Endothelial cell of umbilical vein (primary cell): ENCODE measurements around the gene STK40. TPM values are rescaled to one million over a fixed set of nuclear protein-coding genes. Genes with fewer than 3 reads are reported as not detected.

Experiments used
- BruUV-seq: library from RNA; stranded (reverse); fragments of 400-500 nt; replicated peaks from 2 replicates; lab custom pipeline; 2021; lab: Mats Ljungman, UMichigan
- CTCF ChIA-PET: fragments of 300-600, 350-600 bp; sonication (Branson Sonifier 250); formaldehyde crosslinking; loops from one replicate; lab custom pipeline; 2021; ENCODE audit warnings: antibody characterized with exemption, inconsistent platforms; lab: Charles Lee
- POLR2A ChIA-PET: fragments of 300-600, 350-600 bp; sonication (Branson Sonifier 250); formaldehyde crosslinking; loops from one replicate; lab custom pipeline; 2021; ENCODE audit warnings: antibody characterized with exemption, inconsistent platforms; lab: Charles Lee
- DNase-seq: peaks from one replicate; pipeline ENCODE4 v3.0.0-alpha.2; 2011; ENCODE audit warnings: low read depth, low spot score
- FAIRE-seq: peaks from 2 replicates; lab custom pipeline; 2011; peaks lifted over from hg19 to GRCh38; lab: Jason Lieb, UNC
- H2AFZ ChIP-seq: 2 replicates; pipeline ENCODE4 v1.6.0; 2012; ENCODE audit warnings: low read depth, low read length, control low read depth, inconsistent platforms
- H3K27ac ChIP-seq: 2 replicates; pipeline ENCODE4 v1.5.1; 2011; ENCODE audit warnings: low read depth, mild to moderate bottlenecking, control low read depth, low read length, moderate library complexity; ENCODE audit not compliant: insufficient read depth
- H3K27me3 ChIP-seq, 2 experiments: 2 replicates each; pipeline versions ENCODE4 v1.6.0 to v1.6.1; 2011; ENCODE audit warnings: low read length in 2 of 2, mixed read lengths in 1 of 2; ENCODE audit not compliant: control insufficient read depth in 2 of 2, insufficient read depth in 2 of 2
- H3K36me3 ChIP-seq, 2 experiments: 2 replicates in 1 of 2; 3 replicates in 1 of 2; pipeline ENCODE4 v1.5.1; 2011; ENCODE audit warnings: low read length in 2 of 2, mild to moderate bottlenecking in 1 of 2, moderate library complexity in 1 of 2; ENCODE audit not compliant: control insufficient read depth in 2 of 2, insufficient read depth in 2 of 2; ENCODE audit errors: extremely low read depth in 1 of 2
- H3K4me1 ChIP-seq: 3 replicates; pipeline ENCODE4 v1.5.1; 2011; ENCODE audit warnings: mild to moderate bottlenecking, low read length; ENCODE audit not compliant: control insufficient read depth, insufficient read depth; ENCODE audit errors: extremely low read depth
- H3K4me2 ChIP-seq: 2 replicates; pipeline ENCODE4 v1.6.1; 2011; ENCODE audit warnings: low read length, control low read depth, mixed read lengths; ENCODE audit not compliant: insufficient read depth
- H3K4me3 ChIP-seq, 3 experiments: fragments of 200-600 bp in 1 of 3; sonication (generic), shearing (Covaris generic) in 1 of 3; replicated peaks in 1 of 3; 2 replicates each; pipeline ENCODE4 v1.5.1; 2011 to 2016; ENCODE audit warnings: control low read depth in 3 of 3, low read length in 3 of 3, mild to moderate bottlenecking in 2 of 3, inconsistent platforms in 1 of 3, low read depth in 1 of 3, moderate library complexity in 1 of 3; ENCODE audit not compliant: insufficient read depth in 1 of 3
- H3K79me2 ChIP-seq: 2 replicates; pipeline ENCODE4 v1.6.0; 2012; ENCODE audit warnings: low read length, inconsistent platforms; ENCODE audit not compliant: control insufficient read depth, insufficient read depth
- H3K9ac ChIP-seq: replicated peaks from 2 replicates; pipeline ENCODE3; 2011; ENCODE audit warnings: low read length, control low read depth; ENCODE audit not compliant: insufficient read depth; ENCODE audit errors: extremely low read depth
- H3K9me1 ChIP-seq: replicated peaks from 3 replicates; pipeline ENCODE4 v1.6.0; 2011; ENCODE audit warnings: mild to moderate bottlenecking, low read length; ENCODE audit not compliant: control insufficient read depth, insufficient read depth; ENCODE audit errors: extremely low read depth
- H3K9me3 ChIP-seq: replicated peaks from 2 replicates; pipeline ENCODE4 v1.5.1; 2012; ENCODE audit warnings: low read length, inconsistent platforms; ENCODE audit not compliant: control insufficient read depth, insufficient read depth
- H4K20me1 ChIP-seq: replicated peaks from 2 replicates; pipeline ENCODE3; 2011; ENCODE audit warnings: mild to moderate bottlenecking, low read length; ENCODE audit not compliant: control insufficient read depth, insufficient read depth; ENCODE audit errors: extremely low read depth
- EZH2 ChIP-seq: IDR thresholded peaks from 2 replicates; pipeline ENCODE4 v1.6.1; 2012; ENCODE audit warnings: borderline replicate concordance, low read depth, mild to moderate bottlenecking, moderate library complexity, low read length, inconsistent platforms; ENCODE audit not compliant: severe bottlenecking
- FOS ChIP-seq: IDR thresholded peaks from 2 replicates; pipeline ENCODE4 v1.6.1; 2011; ENCODE audit warnings: mild to moderate bottlenecking, low read length, moderate library complexity, borderline replicate concordance; ENCODE audit not compliant: insufficient read depth
- GATA2 ChIP-seq: IDR thresholded peaks from 2 replicates; pipeline ENCODE4 v1.7.0; 2011; ENCODE audit warnings: low read depth, mild to moderate bottlenecking, moderate library complexity, mixed read lengths, low read length; ENCODE audit not compliant: insufficient read length, insufficient read depth
- JUN ChIP-seq: IDR thresholded peaks from 2 replicates; pipeline ENCODE4 v1.6.1; 2011; ENCODE audit warnings: borderline replicate concordance, low read depth; ENCODE audit not compliant: insufficient read length, insufficient read depth
- MYC ChIP-seq: IDR thresholded peaks from one replicate; pipeline ENCODE4 v1.6.1; 2011; ENCODE audit warnings: mild to moderate bottlenecking, low read depth, low read length
- POLR2A ChIP-seq: IDR thresholded peaks from 2 replicates; pipeline ENCODE4 v1.6.1; 2012; ENCODE audit warnings: low read depth, mild to moderate bottlenecking, control low read depth, low read length
- POLR2AphosphoS5 ChIP-seq: IDR thresholded peaks from 2 replicates; pipeline ENCODE4 v1.6.1; 2012; ENCODE audit warnings: low read depth, mild to moderate bottlenecking, control low read depth, low read length, moderate library complexity; ENCODE audit not compliant: insufficient read depth
- dilution Hi-C: fragments of 300-500 bp; cut with MboI; formaldehyde crosslinking; loops from one replicate; pipeline ENCODE4 v1.15.0; 2019; ENCODE audit warnings: low sequenced_read_pairs; ENCODE audit not compliant: extremely low pct_ligation_motif_present
- intact Hi-C: fragments of 100-400 bp; cut with micrococcal nuclease; formaldehyde crosslinking; loops from one replicate; pipeline ENCODE4 v1.10.0; 2022
- polyA plus RNA-seq, 4 experiments: library from polyadenylated mRNA; depleted of rRNA in 3 of 4; stranded (reverse) in 3 of 4; unstranded in 1 of 4; fragments of >200 nt; gene quantifications; 2 replicates each; pipeline versions ENCODE4 v1.2.1 to v1.2.3, GENCODE V29; 2011 to 2012; ENCODE audit warnings: missing spikeins in 1 of 4
- total RNA-seq: library from RNA; stranded (reverse); gene quantifications from 2 replicates; pipeline ENCODE4 v1.2.3, GENCODE V29; 2021
- TF ChIP-seq, protein P1 (sequence below): IDR thresholded peaks from 2 replicates; pipeline ENCODE4 v1.6.1; 2011; ENCODE audit not compliant: insufficient read depth, insufficient read length
- TF ChIP-seq, protein P2 (sequence below), 2 donors: IDR thresholded peaks; 1 replicate in 1 of 2; 2 replicates in 1 of 2; pipeline ENCODE4 v1.5.1; 2011; ENCODE audit warnings: low read length in 2 of 2, mild to moderate bottlenecking in 2 of 2, moderate library complexity in 2 of 2, control low read depth in 1 of 2, inconsistent platforms in 1 of 2, low read depth in 1 of 2; ENCODE audit not compliant: insufficient read depth in 1 of 2; ENCODE audit errors: extremely low read depth in 1 of 2

Gene STK40
- total and polyA plus RNA-seq, 2 donors (not counting 3 experiments of a cell fraction or from before 2014, with no cell fraction given): 20.8 to 36.8 TPM

DNA sequence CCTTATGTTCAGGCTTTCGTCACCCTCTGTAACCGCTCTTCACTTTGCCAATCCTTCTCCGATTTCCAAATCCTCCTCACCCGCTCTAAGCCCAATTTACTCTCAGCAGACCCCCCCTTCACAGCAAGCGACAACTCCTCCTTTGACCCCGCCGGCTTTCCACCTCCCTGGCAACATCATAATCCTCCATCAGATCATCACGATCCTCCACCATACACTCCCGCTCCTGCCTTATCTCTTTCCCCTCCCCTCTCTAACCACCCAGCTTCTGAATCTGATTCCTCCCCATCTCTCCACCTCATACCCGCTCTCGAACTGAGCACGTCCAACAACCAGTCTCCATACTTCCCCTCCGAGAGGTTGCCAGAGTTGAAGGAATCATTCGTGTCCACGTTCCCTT lies 54.8 kb downstream of the STK40 start:
- Histone ChIP-seq H3K9me1 (no peaks in the 10 kb centered on the region), H3K27me3 (no peaks in the 10 kb centered on the region), H3K9me3 (no peaks in the 10 kb centered on the region), H3K27ac (no peak overlapping the region), H4K20me1 (no peaks in the 10 kb centered on the region), H3K4me2 (no peak overlapping the region), H3K4me3 (no peak overlapping the region), H3K79me2 (no peaks in the 10 kb centered on the region), H3K36me3 (no peaks in the 10 kb centered on the region), H3K9ac (no peak overlapping the region), H3K4me1 (peaks cover 11% of the 10 kb centered on the region), H2AFZ (no peak overlapping the region)
- POLR2A ChIA-PET: no interaction called here
- CTCF ChIA-PET: interaction anchor here (1.3 kb wide), 1 partner anchor 185 kb away, joined by 3 read pairs; no protein-coding TSS in a partner anchor
- BruUV-seq: no TSS peak
- TF ChIP-seq MYC (no peak), FOS (no peak), EZH2 (no peak), GATA2 (no peak), JUN (no peak), POLR2A (no peak), POLR2AphosphoS5 (no peak)
- TF ChIP-seq, protein P1, sequence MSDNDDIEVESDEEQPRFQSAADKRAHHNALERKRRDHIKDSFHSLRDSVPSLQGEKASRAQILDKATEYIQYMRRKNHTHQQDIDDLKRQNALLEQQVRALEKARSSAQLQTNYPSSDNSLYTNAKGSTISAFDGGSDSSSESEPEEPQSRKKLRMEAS: no peak
- TF ChIP-seq, protein P2, sequence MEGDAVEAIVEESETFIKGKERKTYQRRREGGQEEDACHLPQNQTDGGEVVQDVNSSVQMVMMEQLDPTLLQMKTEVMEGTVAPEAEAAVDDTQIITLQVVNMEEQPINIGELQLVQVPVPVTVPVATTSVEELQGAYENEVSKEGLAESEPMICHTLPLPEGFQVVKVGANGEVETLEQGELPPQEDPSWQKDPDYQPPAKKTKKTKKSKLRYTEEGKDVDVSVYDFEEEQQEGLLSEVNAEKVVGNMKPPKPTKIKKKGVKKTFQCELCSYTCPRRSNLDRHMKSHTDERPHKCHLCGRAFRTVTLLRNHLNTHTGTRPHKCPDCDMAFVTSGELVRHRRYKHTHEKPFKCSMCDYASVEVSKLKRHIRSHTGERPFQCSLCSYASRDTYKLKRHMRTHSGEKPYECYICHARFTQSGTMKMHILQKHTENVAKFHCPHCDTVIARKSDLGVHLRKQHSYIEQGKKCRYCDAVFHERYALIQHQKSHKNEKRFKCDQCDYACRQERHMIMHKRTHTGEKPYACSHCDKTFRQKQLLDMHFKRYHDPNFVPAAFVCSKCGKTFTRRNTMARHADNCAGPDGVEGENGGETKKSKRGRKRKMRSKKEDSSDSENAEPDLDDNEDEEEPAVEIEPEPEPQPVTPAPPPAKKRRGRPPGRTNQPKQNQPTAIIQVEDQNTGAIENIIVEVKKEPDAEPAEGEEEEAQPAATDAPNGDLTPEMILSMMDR (IDR thresholded peaks at IDR 0.05; ENCODE audit: extremely low read depth in 1 of 2, insufficient read depth in 1 of 2, low read depth in 1 of 2, low read length in 2 of 2): no peak
- FAIRE-seq (no peak), DNase-seq (no peak)
- dilution Hi-C loops (no loop called here), intact Hi-C loops (no loop called here)
